ENCODE results near the gene ATG7.
A peak's percentile ranks its signal among the peaks of the same experiment; 100 is the strongest.

The ATG7 gene

DNA sequence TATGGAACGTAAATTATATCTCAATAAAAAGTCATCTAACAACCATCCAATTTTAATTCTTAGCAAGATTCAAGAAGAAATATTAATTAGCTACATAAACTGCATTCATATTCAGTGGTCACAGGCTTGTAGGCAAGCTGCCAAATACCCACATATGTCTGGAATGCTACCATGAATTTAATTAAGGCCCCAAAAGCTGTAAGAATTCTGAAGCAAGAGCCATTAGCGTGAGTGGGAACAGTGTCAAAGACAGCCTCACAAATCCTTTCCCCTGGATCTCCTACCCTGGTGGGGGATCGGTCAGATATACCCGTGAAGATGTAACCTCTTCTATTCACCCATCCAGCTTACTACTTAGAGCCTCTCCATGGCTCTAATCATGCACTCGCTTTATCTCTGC lies 40.0 kb downstream of the ATG7 start:
- TF ChIP-seq, protein P1, sequence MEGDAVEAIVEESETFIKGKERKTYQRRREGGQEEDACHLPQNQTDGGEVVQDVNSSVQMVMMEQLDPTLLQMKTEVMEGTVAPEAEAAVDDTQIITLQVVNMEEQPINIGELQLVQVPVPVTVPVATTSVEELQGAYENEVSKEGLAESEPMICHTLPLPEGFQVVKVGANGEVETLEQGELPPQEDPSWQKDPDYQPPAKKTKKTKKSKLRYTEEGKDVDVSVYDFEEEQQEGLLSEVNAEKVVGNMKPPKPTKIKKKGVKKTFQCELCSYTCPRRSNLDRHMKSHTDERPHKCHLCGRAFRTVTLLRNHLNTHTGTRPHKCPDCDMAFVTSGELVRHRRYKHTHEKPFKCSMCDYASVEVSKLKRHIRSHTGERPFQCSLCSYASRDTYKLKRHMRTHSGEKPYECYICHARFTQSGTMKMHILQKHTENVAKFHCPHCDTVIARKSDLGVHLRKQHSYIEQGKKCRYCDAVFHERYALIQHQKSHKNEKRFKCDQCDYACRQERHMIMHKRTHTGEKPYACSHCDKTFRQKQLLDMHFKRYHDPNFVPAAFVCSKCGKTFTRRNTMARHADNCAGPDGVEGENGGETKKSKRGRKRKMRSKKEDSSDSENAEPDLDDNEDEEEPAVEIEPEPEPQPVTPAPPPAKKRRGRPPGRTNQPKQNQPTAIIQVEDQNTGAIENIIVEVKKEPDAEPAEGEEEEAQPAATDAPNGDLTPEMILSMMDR (IDR thresholded peaks at IDR 0.05; ENCODE audit: low read depth, low read length) = no peak
- DNase-seq (ENCODE audit: low read depth in 2 of 2) = peak in 1 of 2 donors; percentile 26
- no peak overlapping the region for H3K4me3 ChIP-seq (replicated peaks in 1 of 2; ENCODE audit: low read depth in 2 of 2, low read length in 2 of 2)

DNA sequence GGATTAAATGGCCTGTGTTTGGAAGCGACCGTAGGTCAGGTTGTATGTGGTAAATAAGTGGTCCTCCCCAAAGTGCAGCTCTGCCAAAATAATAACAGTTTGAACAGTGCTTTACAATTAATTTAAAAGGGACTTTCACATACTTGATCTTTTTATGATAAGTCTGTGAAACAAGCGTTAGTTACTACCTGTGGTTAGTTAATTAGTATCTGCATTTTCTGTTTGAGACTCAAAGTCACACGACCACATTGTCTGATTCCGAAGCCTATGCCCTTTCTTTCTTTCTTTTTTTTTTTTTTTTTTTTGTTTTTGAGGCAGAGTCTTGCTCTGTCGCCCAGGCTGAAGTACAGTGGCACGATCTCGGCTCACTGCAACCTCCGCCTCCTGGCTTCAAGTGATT lies 45.1 kb downstream of the ATG7 start:
- DNase-seq (ENCODE audit: low read depth in 2 of 2) = no peak
- no peak overlapping the region for H3K4me3 ChIP-seq (replicated peaks in 1 of 2; ENCODE audit: low read depth in 2 of 2, low read length in 2 of 2)
- TF ChIP-seq, protein P1 (IDR thresholded peaks at IDR 0.05; ENCODE audit: low read depth, low read length) = no peak

DNA sequence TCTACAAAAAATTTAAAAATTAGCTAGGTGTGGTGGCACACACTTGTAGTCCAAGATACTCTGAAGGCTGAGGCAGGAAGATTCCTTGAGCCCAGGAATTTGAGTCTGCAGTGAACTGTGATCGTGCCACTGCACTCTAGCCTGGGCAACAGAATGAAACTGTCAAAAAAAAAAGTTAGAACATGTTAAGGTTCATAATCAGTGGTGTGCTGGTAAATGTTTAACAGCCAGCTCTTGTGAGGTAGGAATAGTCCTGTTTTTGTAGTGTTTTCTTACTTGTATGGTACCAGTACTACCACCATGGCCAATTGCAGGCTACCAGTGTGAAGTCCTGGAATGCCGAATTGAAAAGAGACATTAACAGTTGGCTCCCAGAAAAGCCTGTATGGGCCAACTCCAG lies 50.7 kb downstream of the ATG7 start:
- H3K4me3 ChIP-seq (replicated peaks in 1 of 2; ENCODE audit: low read depth in 2 of 2, low read length in 2 of 2) = no peak overlapping the region
- TF ChIP-seq, protein P1 (IDR thresholded peaks at IDR 0.05; ENCODE audit: low read depth, low read length) = no peak
- DNase-seq (ENCODE audit: low read depth in 2 of 2) = no peak

DNA sequence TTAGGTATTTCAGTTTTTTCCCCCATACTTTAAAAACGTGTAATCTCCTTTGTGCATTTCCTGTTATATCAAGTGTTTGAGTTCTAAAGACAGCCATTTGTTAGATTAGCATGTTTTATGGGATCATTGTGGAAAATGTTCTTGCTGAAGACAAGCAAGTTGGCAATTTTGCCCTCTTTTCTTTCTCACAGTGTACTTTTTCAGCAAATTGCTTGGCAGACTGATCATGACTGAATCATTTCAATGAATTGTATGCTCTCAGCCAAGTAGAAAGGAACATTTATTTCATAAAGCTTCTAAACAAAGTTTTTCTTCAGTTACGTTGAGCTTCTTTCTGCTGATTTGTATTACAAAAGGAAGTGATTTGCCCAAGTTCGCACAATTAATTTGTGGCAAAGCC lies 51.6 kb downstream of the ATG7 start:
- TF ChIP-seq, protein P1 (IDR thresholded peaks at IDR 0.05; ENCODE audit: low read depth, low read length) = no peak
- DNase-seq (ENCODE audit: low read depth in 2 of 2) = peak; percentile 35 to 36
- H3K4me3 ChIP-seq (replicated peaks in 1 of 2; ENCODE audit: low read depth in 2 of 2, low read length in 2 of 2) = no peak overlapping the region

DNA sequence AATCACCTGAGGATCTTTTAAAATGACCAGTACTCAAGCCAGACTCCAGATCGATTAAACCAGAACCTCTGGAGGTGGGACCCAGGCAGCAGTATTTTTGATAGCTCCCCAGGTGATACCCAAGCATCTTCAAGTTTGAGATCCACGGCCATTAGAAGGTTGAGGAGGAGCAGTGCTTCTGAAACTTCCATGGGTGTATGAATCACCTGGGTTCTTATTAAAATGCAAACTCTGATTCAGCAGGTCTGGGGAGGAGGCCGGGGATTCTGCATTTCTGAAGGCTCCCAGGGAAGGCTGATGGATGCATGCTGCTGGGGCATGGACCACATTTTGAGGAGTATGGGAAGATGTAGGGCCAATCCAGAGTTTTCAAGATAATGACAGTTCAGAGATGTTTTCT lies 55.4 kb downstream of the ATG7 start:
- DNase-seq (ENCODE audit: low read depth in 2 of 2) = no peak
- no peak overlapping the region for H3K4me3 ChIP-seq (replicated peaks in 1 of 2; ENCODE audit: low read depth in 2 of 2, low read length in 2 of 2)
- TF ChIP-seq, protein P1 (IDR thresholded peaks at IDR 0.05; ENCODE audit: low read depth, low read length) = no peak

DNA sequence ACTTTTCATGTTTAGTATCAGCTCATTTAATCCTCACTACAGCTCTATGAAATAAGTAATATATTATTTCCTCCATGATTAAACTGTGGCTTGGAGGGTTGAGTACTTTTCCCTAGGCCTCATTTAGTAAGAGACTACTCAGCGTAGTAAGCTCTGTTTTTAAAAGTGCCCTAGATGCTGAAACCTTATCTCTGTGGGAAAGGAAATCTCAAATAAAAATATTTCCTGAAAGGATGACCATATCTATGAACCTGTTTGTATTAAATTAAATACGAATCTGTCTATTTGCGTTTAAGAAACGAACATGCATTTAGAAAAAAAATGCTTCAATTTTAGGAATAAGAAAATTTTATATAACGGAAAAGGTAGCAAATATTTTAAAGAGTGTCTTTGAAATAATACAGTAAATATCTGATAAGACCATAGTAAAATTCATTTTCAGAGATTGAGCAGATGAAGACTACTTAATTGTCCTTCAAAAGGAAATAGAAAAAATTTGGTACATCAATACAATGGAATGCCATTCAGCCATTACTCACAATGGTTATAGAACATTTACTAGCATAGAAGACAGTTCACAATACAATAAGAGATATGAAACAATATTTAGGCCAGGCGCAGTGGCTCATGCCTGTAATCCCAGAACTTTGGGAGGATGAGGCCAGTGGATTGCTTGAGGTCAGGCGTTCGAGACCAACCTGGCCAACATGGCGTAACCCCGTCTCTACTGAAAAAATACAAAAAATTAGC lies 56.2 kb downstream of the ATG7 start:
- H3K4me3 ChIP-seq (replicated peaks in 1 of 2; ENCODE audit: low read depth in 2 of 2, low read length in 2 of 2) = no peak overlapping the region
- TF ChIP-seq, protein P1 (IDR thresholded peaks at IDR 0.05; ENCODE audit: low read depth, low read length) = no peak
- DNase-seq (ENCODE audit: low read depth in 2 of 2) = peak in 1 of 2 donors; percentile 60

DNA sequence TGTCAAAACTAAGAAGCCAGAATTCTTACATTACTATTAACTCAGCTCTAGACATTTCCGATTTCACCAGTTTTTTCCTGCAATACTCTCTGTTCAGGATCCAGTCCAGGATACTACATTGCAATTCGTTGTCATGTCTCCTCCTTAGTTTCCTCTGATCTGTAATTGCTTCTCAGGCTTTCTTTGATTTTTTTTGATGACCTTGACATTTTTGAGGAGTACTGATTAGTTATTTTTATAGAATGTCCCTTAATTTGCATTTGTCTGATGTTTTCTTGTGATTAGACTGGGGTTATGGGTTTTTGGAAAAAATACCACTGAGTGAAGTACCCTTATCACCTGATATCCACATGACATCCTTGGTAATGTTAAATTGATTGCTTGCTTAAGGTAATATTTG lies 57.6 kb downstream of the ATG7 start:
- H3K4me3 ChIP-seq (replicated peaks in 1 of 2; ENCODE audit: low read depth in 2 of 2, low read length in 2 of 2) = no peak overlapping the region
- TF ChIP-seq, protein P1 (IDR thresholded peaks at IDR 0.05; ENCODE audit: low read depth, low read length) = no peak
- no peak for DNase-seq (ENCODE audit: low read depth in 2 of 2)
